ENCODE measurements around the gene TSPAN9.

TSPAN9 gene

GRCh38 chr12:3289702-3290101 is 212.5 kb downstream of the TSPAN9 start:
- Histone ChIP-seq H2BK120ac (ENCODE audit: low read depth, low read length) (no peak overlapping the region), H4K5ac (ENCODE audit: low read length) (no peak overlapping the region), H3K23ac (ENCODE audit: low read length) (no peak overlapping the region), H3K18ac (ENCODE audit: low read length) (no peak overlapping the region), H3K4me1 (ENCODE audit: control insufficient read depth, low read depth, low read length) (no peaks in the 10 kb centered on the region), H3K9ac (ENCODE audit: low read length) (no peak overlapping the region), H3K27ac (ENCODE audit: low read depth, low read length) (no peak overlapping the region), H3K56ac (ENCODE audit: low read length) (no peak overlapping the region), H3K27me3 (ENCODE audit: insufficient read depth, low read length, poor library complexity) (no peaks in the 10 kb centered on the region), H2AK5ac (ENCODE audit: low read length) (no peak overlapping the region), H3K4me2 (ENCODE audit: low read length) (no peak overlapping the region), H3K79me1 (ENCODE audit: low read length) (no peaks in the 10 kb centered on the region), H3K36me3 (ENCODE audit: control insufficient read depth, insufficient read depth, low read length) (no peaks in the 10 kb centered on the region), H4K8ac (ENCODE audit: low read depth, low read length) (no peak overlapping the region), H3K4me3 (ENCODE audit: low read length) (no peak overlapping the region), H3K79me2 (ENCODE audit: control insufficient read depth, insufficient read depth, low read length) (no peaks in the 10 kb centered on the region), H2BK15ac (replicated peaks; ENCODE audit: low read depth) (no peak overlapping the region), H3K4ac (ENCODE audit: low read depth, low read length) (no peak overlapping the region), H2BK5ac (ENCODE audit: low read length) (no peak overlapping the region)
- no peak for DNase-seq
- WGBS (ENCODE audit: extremely low coverage, insufficient coverage, low lambda C conversion rate): no CpG with 5 or more reads among the region's 9 CpGs

DNA sequence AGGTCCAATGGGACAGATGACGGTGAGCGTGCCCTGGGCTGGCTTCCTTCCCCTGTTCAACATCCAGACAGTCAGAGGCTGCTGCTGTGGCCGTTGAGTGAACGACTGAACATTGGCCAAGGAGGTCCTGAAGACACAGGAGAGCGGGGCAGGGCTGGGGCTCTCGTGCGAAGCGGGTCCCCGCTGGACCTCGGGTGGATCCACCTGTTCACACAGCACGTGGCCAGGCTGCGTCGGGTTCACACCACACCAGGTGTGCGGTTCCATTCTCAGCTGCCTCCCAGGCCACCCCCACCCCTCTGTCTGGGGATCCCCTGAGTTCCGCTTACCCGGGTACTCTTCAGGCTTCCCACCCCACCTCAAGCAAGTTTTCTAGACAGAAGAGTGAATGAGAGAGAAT is 214.8 kb downstream of the TSPAN9 start:
- Histone ChIP-seq H3K23ac (ENCODE audit: low read length) (no peak overlapping the region), H3K79me2 (ENCODE audit: control insufficient read depth, insufficient read depth, low read length) (no peaks in the 10 kb centered on the region), H3K36me3 (ENCODE audit: control insufficient read depth, insufficient read depth, low read length) (no peaks in the 10 kb centered on the region), H4K8ac (ENCODE audit: low read depth, low read length) (no peak overlapping the region), H3K4me2 (ENCODE audit: low read length) (no peak overlapping the region), H2AK5ac (ENCODE audit: low read length) (no peak overlapping the region), H3K4me3 (ENCODE audit: low read length) (no peak overlapping the region), H2BK5ac (ENCODE audit: low read length) (no peak overlapping the region), H3K79me1 (ENCODE audit: low read length) (no peaks in the 10 kb centered on the region), H3K4ac (ENCODE audit: low read depth, low read length) (no peak overlapping the region), H4K5ac (ENCODE audit: low read length) (no peak overlapping the region), H3K9ac (ENCODE audit: low read length) (no peak overlapping the region), H3K56ac (ENCODE audit: low read length) (no peak overlapping the region), H3K18ac (ENCODE audit: low read length) (no peak overlapping the region), H2BK120ac (ENCODE audit: low read depth, low read length) (no peak overlapping the region), H3K27me3 (ENCODE audit: insufficient read depth, low read length, poor library complexity) (no peaks in the 10 kb centered on the region), H2BK15ac (replicated peaks; ENCODE audit: low read depth) (no peak overlapping the region), H3K4me1 (ENCODE audit: control insufficient read depth, low read depth, low read length) (no peaks in the 10 kb centered on the region), H3K27ac (ENCODE audit: low read depth, low read length) (no peak overlapping the region)
- WGBS (ENCODE audit: extremely low coverage, insufficient coverage, low lambda C conversion rate): no CpG with 5 or more reads among the region's 16 CpGs
- no peak for DNase-seq

- no peak overlapping the region for H2BK15ac ChIP-seq (replicated peaks; ENCODE audit: low read depth)
- no peaks in the 10 kb centered on the region for H3K27me3 ChIP-seq (ENCODE audit: insufficient read depth, low read length, poor library complexity)
- no peak overlapping the region for H3K27ac ChIP-seq (ENCODE audit: low read depth, low read length)
- H3K36me3 ChIP-seq (ENCODE audit: control insufficient read depth, insufficient read depth, low read length): no peaks in the 10 kb centered on the region
- no peak overlapping the region for H2BK5ac ChIP-seq (ENCODE audit: low read length)
- H3K18ac ChIP-seq (ENCODE audit: low read length): no peak overlapping the region
- WGBS (ENCODE audit: extremely low coverage, insufficient coverage, low lambda C conversion rate): no CpG with 5 or more reads among the region's 12 CpGs
- no peak overlapping the region for H3K9ac ChIP-seq (ENCODE audit: low read length)
- no peak for DNase-seq
- H2AK5ac ChIP-seq (ENCODE audit: low read length): no peak overlapping the region
- H4K5ac ChIP-seq (ENCODE audit: low read length): no peak overlapping the region
- H3K56ac ChIP-seq (ENCODE audit: low read length): no peak overlapping the region
- H3K4ac ChIP-seq (ENCODE audit: low read depth, low read length): no peak overlapping the region
- H3K4me1 ChIP-seq (ENCODE audit: control insufficient read depth, low read depth, low read length): no peaks in the 10 kb centered on the region
- no peak overlapping the region for H3K4me2 ChIP-seq (ENCODE audit: low read length)
- no peaks in the 10 kb centered on the region for H3K79me2 ChIP-seq (ENCODE audit: control insufficient read depth, insufficient read depth, low read length)
- H3K79me1 ChIP-seq (ENCODE audit: low read length): no peaks in the 10 kb centered on the region
- H3K4me3 ChIP-seq (ENCODE audit: low read length): no peak overlapping the region
- no peak overlapping the region for H2BK120ac ChIP-seq (ENCODE audit: low read depth, low read length)
- no peak overlapping the region for H3K23ac ChIP-seq (ENCODE audit: low read length)
- no peak overlapping the region for H4K8ac ChIP-seq (ENCODE audit: low read depth, low read length)
These were observed 215.7 kb downstream of the TSPAN9 start for GRCh38 chr12:3292677-3293412.

- Histone ChIP-seq H3K79me2 (ENCODE audit: control insufficient read depth, insufficient read depth, low read length) (no peaks in the 10 kb centered on the region), H3K27me3 (ENCODE audit: insufficient read depth, low read length, poor library complexity) (no peaks in the 10 kb centered on the region), H3K9ac (ENCODE audit: low read length) (no peak overlapping the region), H3K79me1 (ENCODE audit: low read length) (no peaks in the 10 kb centered on the region), H3K27ac (ENCODE audit: low read depth, low read length) (no peak overlapping the region), H3K23ac (ENCODE audit: low read length) (no peak overlapping the region), H3K4me1 (ENCODE audit: control insufficient read depth, low read depth, low read length) (no peaks in the 10 kb centered on the region), H2AK5ac (ENCODE audit: low read length) (no peak overlapping the region), H2BK120ac (ENCODE audit: low read depth, low read length) (no peak overlapping the region), H3K4ac (ENCODE audit: low read depth, low read length) (no peak overlapping the region), H4K8ac (ENCODE audit: low read depth, low read length) (no peak overlapping the region), H2BK5ac (ENCODE audit: low read length) (no peak overlapping the region), H3K4me2 (ENCODE audit: low read length) (no peak overlapping the region), H4K5ac (ENCODE audit: low read length) (no peak overlapping the region), H3K56ac (ENCODE audit: low read length) (no peak overlapping the region), H2BK15ac (replicated peaks; ENCODE audit: low read depth) (no peak overlapping the region), H3K36me3 (ENCODE audit: control insufficient read depth, insufficient read depth, low read length) (no peaks in the 10 kb centered on the region), H3K18ac (ENCODE audit: low read length) (no peak overlapping the region), H3K4me3 (ENCODE audit: low read length) (no peak overlapping the region)
- no CpG with 5 or more reads among the region's 18 CpGs for WGBS (ENCODE audit: extremely low coverage, insufficient coverage, low lambda C conversion rate)
- peak; percentile 25 for DNase-seq
These were observed 216.4 kb downstream of the TSPAN9 start for GRCh38 chr12:3293446-3294161.

GRCh38 chr12:3294481-3294911 is 217.3 kb downstream of the TSPAN9 start:
- H3K4me1 ChIP-seq (ENCODE audit: control insufficient read depth, low read depth, low read length): no peaks in the 10 kb centered on the region
- no peak overlapping the region for H3K18ac ChIP-seq (ENCODE audit: low read length)
- H3K79me2 ChIP-seq (ENCODE audit: control insufficient read depth, insufficient read depth, low read length): no peaks in the 10 kb centered on the region
- no peak overlapping the region for H3K9ac ChIP-seq (ENCODE audit: low read length)
- no peak overlapping the region for H3K4me2 ChIP-seq (ENCODE audit: low read length)
- no peaks in the 10 kb centered on the region for H3K36me3 ChIP-seq (ENCODE audit: control insufficient read depth, insufficient read depth, low read length)
- no peak overlapping the region for H4K5ac ChIP-seq (ENCODE audit: low read length)
- WGBS (ENCODE audit: extremely low coverage, insufficient coverage, low lambda C conversion rate): no CpG with 5 or more reads among the region's 15 CpGs
- H3K4me3 ChIP-seq (ENCODE audit: low read length): no peak overlapping the region
- H4K8ac ChIP-seq (ENCODE audit: low read depth, low read length): no peak overlapping the region
- no peak overlapping the region for H2AK5ac ChIP-seq (ENCODE audit: low read length)
- H3K23ac ChIP-seq (ENCODE audit: low read length): no peak overlapping the region
- no peaks in the 10 kb centered on the region for H3K27me3 ChIP-seq (ENCODE audit: insufficient read depth, low read length, poor library complexity)
- no peak overlapping the region for H3K56ac ChIP-seq (ENCODE audit: low read length)
- no peak overlapping the region for H2BK5ac ChIP-seq (ENCODE audit: low read length)
- no peak overlapping the region for H3K4ac ChIP-seq (ENCODE audit: low read depth, low read length)
- no peak for DNase-seq
- no peaks in the 10 kb centered on the region for H3K79me1 ChIP-seq (ENCODE audit: low read length)
- no peak overlapping the region for H2BK15ac ChIP-seq (replicated peaks; ENCODE audit: low read depth)
- no peak overlapping the region for H2BK120ac ChIP-seq (ENCODE audit: low read depth, low read length)
- H3K27ac ChIP-seq (ENCODE audit: low read depth, low read length): no peak overlapping the region
